ENCODE measurements around the gene ADGRE1.

- TF ChIP-seq ZFP30 (CRISPR knock-in tag; IDR thresholded peaks at IDR 0.05) (no peak), RARB (CRISPR knock-in tag; IDR thresholded peaks at IDR 0.05) (no peak), PATZ1 (CRISPR knock-in tag; IDR thresholded peaks at IDR 0.05; ENCODE audit: borderline replicate concordance) (no peak), CSDC2 (CRISPR knock-in tag; IDR thresholded peaks at IDR 0.05) (no peak), ESRRG (CRISPR knock-in tag; IDR thresholded peaks at IDR 0.05) (no peak), OSR1 (CRISPR knock-in tag; IDR thresholded peaks at IDR 0.05) (no peak), TSHZ2 (CRISPR knock-in tag; IDR thresholded peaks at IDR 0.05) (no peak), ZNF565 (CRISPR knock-in tag; conservative IDR thresholded peaks at IDR 0.05; ENCODE audit: low read depth) (no peak), POU6F1 (CRISPR knock-in tag; IDR thresholded peaks at IDR 0.05; ENCODE audit: borderline replicate concordance, low read depth) (no peak), CSRNP3 (CRISPR knock-in tag; IDR thresholded peaks at IDR 0.05) (no peak), ARNTL (CRISPR knock-in tag; IDR thresholded peaks at IDR 0.05; ENCODE audit: borderline replicate concordance, low read depth) (no peak), CREB5 (CRISPR knock-in tag; IDR thresholded peaks at IDR 0.05; ENCODE audit: low read depth) (no peak), ZFP3 (CRISPR knock-in tag; IDR thresholded peaks at IDR 0.05) (no peak)
Measured at GRCh38 chr19:6851359-6851758, 36.0 kb upstream of the ADGRE1 start.

All from SK-N-SH treated with all-trans-retinoic acid at 6 μM for 48 hours (cell line).